CD4-positive, alpha-beta T cell treated with Interleukin-17A for 4 hours (primary cell): Measurements from ENCODE around the gene RIPK4.
A peak's percentile ranks its signal among the peaks of the same experiment; 100 is the strongest.
"Not testable (repeated sequence)": the region's sequence is repeated elsewhere in the genome, so short reads cannot be mapped to it uniquely, and the experiment has no call there.

Experiments
- DNase-seq: peaks from one replicate; pipeline ENCODE4 v3.0.0-alpha.2; 2020; ENCODE audit warnings: mixed read lengths

RIPK4 gene

GRCh38 chr21:41794600-41794999 lies 27.7 kb upstream of the RIPK4 start:
- DNase-seq: no peak

GRCh38 chr21:41792711-41793110 lies 25.9 kb upstream of the RIPK4 start:
- no peak for DNase-seq

DNA sequence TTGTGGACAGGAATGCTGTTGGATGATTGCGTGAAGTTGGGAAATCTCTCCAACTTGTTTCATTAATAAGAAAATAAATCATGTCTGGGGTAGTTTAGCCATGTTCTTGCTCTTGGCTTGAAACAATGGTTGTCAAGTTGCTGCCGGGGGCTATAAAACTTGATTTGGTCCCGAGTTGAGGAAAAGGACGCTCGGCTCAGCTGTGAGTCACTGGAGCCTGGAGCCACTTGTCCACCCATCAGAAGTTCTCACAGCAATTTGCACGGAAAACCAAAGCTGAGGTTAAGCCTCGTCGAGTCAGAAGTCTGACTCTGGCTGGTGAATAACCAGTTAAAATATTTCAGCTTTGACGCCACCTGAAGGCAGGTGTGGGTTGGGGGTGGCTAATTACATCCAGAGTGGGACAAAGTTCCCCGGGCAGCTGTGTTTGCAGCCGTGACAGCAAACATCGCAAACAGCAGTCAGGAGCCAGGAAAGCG lies 19.7 kb upstream of the RIPK4 start:
- no peak for DNase-seq

DNA sequence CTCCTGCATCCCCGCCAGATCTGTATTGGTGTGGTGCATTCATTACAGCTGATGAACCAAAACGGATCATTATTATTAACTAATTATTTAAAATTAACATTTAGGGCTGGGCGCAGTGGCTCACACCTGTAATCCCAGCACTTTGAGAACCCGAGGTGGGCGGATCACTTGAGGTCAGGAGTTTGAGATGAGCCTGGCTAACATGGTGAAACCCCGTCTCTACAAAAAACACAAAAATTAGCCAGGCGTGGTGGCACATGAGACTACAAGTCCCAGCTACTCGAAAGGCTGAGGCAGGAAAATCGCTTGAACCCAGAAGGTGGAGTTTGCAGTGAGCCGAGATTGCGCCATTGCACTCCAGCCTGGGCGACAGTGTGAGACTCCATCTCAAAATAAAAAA lies 18.4 kb upstream of the RIPK4 start:
- not testable (repeated sequence) for DNase-seq

GRCh38 chr21:41784456-41785102 lies 17.7 kb upstream of the RIPK4 start:
- DNase-seq: no peak

DNA sequence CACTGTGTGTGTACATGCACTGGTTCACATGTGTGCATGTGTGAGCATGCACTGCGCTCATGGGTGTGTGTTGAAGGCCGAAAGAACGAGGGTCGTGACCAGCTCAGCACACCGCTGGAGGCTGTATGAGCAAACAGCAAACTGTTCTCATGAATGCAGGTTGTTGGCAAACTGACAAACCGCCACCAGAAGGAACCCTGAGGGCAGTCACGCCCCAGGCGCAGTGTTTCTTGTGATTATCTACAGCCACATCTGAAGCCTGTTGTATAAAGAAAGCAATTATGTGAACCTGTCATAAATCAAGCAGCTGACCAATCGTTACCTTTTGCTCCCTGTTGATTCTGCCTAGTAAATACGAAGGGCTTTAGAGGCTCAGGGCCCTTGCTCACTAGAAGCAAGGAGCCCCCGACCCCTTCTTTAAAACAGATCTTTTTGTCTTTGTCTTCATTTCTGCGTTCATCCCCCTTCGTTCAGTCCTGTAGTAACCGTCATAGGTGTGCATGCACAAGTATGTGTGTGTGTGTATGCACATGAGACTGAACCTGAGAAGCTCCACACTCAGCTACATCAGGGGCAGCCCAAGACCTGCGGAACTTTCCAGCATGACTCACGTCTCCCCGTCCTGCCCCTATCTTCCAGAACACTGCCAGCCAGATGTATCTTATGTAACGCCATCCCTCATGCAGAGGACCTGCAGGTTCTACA lies 16.8 kb upstream of the RIPK4 start:
- no peak for DNase-seq

- no peak for DNase-seq
These were observed 14.2 kb upstream of the RIPK4 start for GRCh38 chr21:41781050-41781410.

- no peak for DNase-seq
These were observed 13.6 kb upstream of the RIPK4 start for GRCh38 chr21:41780337-41781049.

DNA sequence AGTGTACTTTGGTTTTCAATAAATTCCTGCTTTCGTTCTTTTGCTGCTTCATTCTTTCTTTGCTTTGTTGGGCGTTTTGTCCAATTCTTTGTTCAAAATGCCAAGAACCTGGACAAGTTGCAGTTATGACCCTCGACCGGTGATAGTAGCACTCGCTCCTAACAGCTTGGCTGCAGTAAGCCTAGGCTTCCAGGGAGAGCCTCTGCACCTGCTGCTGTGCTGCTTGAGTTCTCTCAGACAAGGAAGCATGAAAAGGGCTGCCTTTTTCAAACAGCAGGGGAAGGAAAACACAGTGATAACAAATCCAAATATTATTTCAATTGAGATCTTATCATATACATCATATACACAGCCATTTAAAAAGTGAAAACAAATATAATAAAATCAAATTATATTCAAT lies 12.8 kb upstream of the RIPK4 start:
- DNase-seq: no peak

DNA sequence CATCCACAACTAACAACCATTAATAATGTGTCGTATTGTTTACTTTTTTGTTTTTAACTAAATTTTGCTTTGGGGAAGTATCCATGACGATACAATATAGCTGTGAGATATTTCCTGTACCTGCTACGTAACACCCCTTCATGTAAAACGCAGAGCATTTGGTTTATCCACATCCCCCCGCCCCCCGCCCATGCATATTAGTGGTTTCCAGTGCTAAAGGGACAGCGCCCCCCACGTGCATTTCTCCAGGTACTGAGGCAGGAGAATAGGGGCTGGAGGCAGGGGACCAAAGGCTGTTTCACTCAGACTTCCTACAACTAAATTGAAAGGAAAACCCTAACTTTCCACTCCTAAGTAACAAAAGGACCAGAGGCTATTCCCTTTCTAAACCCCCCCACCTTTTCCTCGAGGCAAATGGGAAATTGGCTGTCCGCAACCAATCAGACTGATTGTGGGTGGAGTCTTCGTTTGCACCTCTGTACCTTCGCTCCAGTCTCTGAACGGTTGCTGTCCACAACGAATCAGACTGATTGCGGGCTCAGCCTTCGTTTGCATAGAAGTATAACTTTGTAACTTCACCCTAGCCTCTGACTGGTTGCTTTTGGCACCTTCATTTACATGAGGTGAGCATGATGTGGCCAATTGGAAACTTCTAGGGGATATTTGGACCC lies 12.2 kb upstream of the RIPK4 start:
- no peak for DNase-seq

GRCh38 chr21:41777951-41778815 lies 11.3 kb upstream of the RIPK4 start:
- DNase-seq: peak; percentile 14

DNA sequence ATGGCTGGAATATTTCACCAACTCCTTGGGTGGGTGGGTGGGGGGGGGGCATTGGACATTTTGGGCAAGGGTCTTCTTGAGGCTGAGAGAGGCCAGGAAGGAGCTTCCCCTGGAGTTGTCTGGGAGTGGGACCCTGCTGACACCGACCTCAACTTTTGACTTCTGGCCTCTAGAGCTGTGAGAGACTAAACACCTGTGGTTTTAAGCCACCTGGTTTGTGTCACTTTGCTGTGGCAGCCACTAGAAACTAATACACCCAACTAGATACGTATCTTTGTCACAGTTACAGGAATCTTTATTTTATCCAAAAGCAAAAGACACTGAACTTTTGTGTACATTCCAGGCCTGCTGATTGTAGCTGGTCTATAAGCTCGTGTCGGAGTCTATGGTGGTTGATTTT lies 9.9 kb upstream of the RIPK4 start:
- DNase-seq: no peak

- DNase-seq: no peak
These were observed 8.3 kb upstream of the RIPK4 start for GRCh38 chr21:41775149-41775472.

DNA sequence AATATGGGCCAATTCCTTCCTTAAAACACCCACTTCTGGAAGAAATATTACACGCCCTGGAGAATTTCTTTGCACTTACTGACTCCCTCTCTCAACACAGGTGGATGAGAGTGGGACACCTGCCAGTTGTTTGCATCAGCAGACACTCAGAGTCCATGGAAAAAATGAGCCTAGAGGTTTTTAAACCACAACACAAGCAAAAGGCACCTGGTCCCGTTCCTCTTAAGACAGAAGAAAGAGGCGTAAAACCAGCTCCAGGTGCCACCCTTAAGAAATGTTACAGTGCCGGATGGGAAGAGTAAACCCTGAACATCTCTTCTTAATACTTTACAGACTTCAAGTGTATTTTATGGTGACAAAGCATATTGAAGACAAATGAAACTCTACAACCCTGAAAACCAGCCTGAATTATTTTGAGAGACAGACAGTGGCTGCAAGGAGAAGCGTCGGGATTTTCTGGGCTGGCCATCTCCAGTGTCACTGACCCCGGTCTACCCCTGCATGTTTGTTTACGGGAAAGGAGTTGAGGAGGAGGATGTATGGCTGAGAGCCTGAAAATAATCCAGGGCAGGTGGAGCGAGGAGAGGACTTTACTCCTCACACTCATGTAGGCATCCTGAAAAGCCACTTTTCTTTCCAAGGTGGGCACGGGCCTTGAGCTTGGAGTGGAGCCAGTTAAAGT lies 7.8 kb upstream of the RIPK4 start:
- DNase-seq: no peak

DNA sequence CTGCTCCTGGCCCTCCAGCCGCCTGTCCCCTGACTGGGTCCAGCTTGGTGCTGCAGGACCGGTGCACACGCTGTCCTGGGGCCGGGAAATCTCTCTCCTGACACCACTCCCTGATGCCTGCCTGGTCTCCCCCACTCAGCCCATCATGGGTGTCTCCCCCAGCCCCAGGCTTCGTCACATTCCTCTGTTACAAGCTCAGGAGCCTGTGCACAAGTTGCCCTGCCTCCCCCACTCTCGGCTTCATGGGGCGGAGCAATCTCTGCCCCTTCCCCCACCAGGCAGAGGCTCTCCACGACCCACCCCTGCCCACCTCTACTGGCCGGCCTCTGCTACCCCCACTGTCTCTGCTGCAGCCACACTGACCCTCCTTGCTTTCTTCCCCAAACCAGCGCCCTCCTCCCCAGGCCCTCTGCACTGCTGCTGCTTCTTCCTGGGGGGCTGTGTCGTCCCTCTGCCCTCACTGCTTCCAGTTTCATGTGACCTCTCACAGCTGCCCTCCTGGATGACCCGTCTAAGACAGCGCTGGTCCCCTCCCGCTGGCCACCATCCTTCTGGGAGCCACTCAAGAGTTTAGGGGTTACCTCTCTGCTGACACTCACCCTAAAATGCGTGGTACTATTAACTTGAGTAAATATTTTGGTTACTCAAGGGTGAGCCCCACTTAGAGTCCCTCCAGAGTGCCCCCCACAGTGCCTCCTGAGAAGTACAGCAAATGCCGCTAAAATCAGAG lies 5.7 kb upstream of the RIPK4 start:
- DNase-seq: no peak

DNA sequence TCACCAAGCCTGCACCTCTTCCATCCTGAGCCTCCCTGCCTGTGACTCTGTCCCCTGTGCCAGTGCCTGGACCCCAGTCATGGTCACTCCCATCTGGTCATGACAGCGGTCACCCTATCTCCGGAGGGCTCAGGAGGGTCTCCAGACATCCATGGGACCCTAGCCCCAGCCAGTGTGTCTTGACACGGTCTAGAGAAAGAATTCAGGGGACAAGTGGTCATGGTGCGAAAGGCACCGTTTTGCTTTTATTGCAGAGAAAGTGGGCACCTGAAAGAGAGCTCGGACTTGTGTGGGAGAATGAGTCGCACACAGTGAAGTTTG lies 4.7 kb upstream of the RIPK4 start:
- DNase-seq: no peak

DNA sequence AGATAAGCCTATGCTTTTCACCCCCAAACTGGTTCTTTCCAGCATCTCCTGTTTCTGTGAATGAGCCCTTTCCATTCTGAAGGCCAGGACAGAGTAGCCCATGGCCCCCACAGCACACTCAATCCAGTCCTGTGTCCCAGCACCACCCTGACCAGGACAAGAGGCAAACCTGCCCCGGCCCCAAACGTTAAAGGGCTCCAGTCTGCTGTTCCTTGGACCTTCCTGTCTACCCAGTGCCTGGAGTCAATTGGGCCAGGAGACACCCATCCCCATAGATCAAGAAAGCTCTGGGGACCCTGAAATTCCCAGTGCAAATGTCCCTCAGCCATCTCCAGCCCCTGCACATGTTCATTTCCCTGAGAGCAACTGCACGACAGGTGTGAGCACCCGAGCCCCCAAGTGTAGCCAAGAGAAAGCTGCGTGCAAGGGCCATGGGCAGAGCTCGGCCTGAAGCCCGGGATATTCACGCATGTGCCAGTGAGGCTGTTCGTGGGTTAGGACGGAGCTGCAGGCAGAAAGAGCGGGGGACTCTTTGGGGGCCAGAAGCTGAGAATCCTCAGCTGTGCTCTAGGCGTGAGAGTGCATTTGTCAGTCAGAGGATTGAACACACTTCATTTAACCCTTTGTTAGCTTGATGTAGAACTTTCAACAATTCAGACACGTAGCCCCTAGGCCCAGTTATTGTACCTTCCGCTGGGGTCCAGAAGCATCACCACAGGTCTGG lies 4.2 kb upstream of the RIPK4 start:
- no peak for DNase-seq

DNA sequence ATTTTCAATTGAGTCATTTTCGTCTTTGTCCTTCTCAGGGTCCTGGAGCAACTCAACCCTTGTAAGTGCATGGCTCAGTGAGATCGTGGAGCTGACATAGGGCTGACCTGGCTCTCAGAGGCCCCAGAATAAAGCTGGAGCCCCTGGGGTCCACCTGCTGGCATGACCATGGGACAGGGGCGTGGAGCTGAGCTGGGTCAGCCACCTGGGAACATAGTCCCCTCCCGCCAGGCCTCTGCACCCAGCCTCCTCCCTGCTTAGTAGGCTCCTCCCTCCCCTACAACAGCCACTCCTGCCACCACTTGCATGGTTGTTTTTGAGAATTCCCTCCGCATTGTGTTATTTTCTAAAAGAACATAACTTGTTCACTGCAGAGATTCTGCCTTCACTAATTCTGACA lies 3.1 kb upstream of the RIPK4 start:
- DNase-seq: no peak

GRCh38 chr21:41769521-41769920 lies 2.7 kb upstream of the RIPK4 start:
- DNase-seq: no peak

- DNase-seq: no peak
These were observed 2.3 kb upstream of the RIPK4 start for GRCh38 chr21:41769111-41769510.
